ENCODE results near the gene BTBD17. TPM values are rescaled to one million over a fixed set of nuclear protein-coding genes. Genes with fewer than 3 reads are reported as not detected.

Gene BTBD17
- total and polyA plus RNA-seq, 2 of the 8 experiments (the other 6 are each of a cell fraction or from before 2014, with no cell fraction given), result 7.0 to 14.8 TPM

DNA sequence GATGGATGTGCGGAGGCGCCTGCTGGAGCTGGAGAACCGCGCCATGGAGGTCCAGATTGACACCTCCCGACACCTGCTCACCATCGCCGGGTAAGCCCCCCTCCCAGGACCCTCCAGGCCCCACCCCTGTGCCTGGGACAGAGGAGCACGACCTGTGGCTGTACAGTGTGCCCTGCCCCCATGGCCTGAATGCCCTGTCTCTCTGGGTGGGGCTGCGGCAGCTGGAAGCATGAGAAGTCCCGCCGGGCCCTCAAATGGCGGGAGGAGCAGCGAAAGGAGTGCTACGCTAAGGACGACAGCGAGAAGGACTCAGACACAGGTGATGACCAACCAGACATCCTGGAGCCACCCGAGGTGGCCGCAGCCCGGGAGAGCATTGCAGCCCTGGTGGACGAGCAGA is 11.2 kb downstream of the BTBD17 start:
- H3K9ac ChIP-seq (replicated peaks in 1 of 4; ENCODE audit: extremely low read depth in 1 of 4, low read depth in 3 of 4, low read length in 3 of 4), result no peak overlapping the region
- H3K23ac ChIP-seq (ENCODE audit: insufficient read length), result no peak overlapping the region
- H2BK12ac ChIP-seq (ENCODE audit: low read depth, low read length), result no peak overlapping the region
- no peak overlapping the region for H3K18ac ChIP-seq (ENCODE audit: extremely low read depth, low read length)
- CTCF ChIA-PET (ENCODE audit: partially characterized antibody), result interaction anchor here (1.1 to 11.2 kb wide), 10 partner anchors 10 to 79 kb away, joined by 3 to 114 read pairs (median 10); partner anchors contain the start of genes BTBD17 and GPR142
- no peak overlapping the region for H2BK15ac ChIP-seq (ENCODE audit: low read length)
- H2AK5ac ChIP-seq (ENCODE audit: low read depth, low read length), result no peak overlapping the region
- WGBS, 2 experiments (ENCODE audit: extremely low coverage in 1 of 2, insufficient coverage in 1 of 2, insufficient read length in 1 of 2, insufficient replicate concordance in 2 of 2, low coverage in 1 of 2, low lambda C conversion rate in 2 of 2, missing lambda C conversion rate in 1 of 2), result 95% methylated on average over 17 of the region's 20 CpGs; no CpG with 5 or more reads in 1 of the 2 experiments
- H4K20me1 ChIP-seq (replicated peaks in 1 of 2; ENCODE audit: control insufficient read depth in 1 of 2, insufficient read depth in 2 of 2, low read length in 2 of 2), result peaks cover 0 to 3% of the 10 kb centered on the region in 2 experiments
- H3K79me2 ChIP-seq (ENCODE audit: control insufficient read depth in 1 of 2, insufficient read depth in 2 of 2, low read length in 2 of 2), result no peaks in the 10 kb centered on the region
- POLR2A ChIA-PET (ENCODE audit: partially characterized antibody), result no interaction called here
- H3K4me2 ChIP-seq (ENCODE audit: insufficient read depth in 1 of 2, low read depth in 2 of 2, low read length in 2 of 2), result no peak overlapping the region
- H3K4ac ChIP-seq (replicated peaks; ENCODE audit: insufficient read length, low read depth, low read length), result no peak overlapping the region
- H3K79me1 ChIP-seq (ENCODE audit: low read depth, low read length), result no peaks in the 10 kb centered on the region
- DNase-seq (ENCODE audit: low read depth in 1 of 2, low spot score in 2 of 2) (no peak), FAIRE-seq (no peak)
- H4K91ac ChIP-seq (replicated peaks; ENCODE audit: insufficient read length, low read length), result no peak overlapping the region
- no peak overlapping the region for H3K56ac ChIP-seq (replicated peaks; ENCODE audit: insufficient read length, low read depth, low read length)
- no peak overlapping the region for H2BK120ac ChIP-seq (replicated peaks; ENCODE audit: low read depth, low read length)
- H4K5ac ChIP-seq (ENCODE audit: insufficient read length, low read depth, low read length), result no peak overlapping the region
- H3K4me3 ChIP-seq (ENCODE audit: extremely low read depth in 1 of 4, insufficient read depth in 2 of 4, low read depth in 3 of 4, low read length in 4 of 4), result no peak overlapping the region
- peaks cover 2% of the 10 kb centered on the region; the same call in 1 of the 2 replicates for H3K23me2 ChIP-seq (ENCODE audit: low read depth, low read length)
- H3K27ac ChIP-seq (ENCODE audit: low read depth, low read length), result no peak overlapping the region
- H3K36me3 ChIP-seq (ENCODE audit: control insufficient read depth in 2 of 4, insufficient read depth in 4 of 4, low read length in 3 of 4), result no peaks in the 10 kb centered on the region
- H3K4me1 ChIP-seq (replicated peaks in 1 of 4; ENCODE audit: control insufficient read depth in 3 of 4, insufficient read depth in 4 of 4, low read length in 3 of 4), result peaks cover 0 to 8% (median 6%) of the 10 kb centered on the region in 4 experiments; a peak in 5 of 7 replicates
- TF ChIP-seq TBP (IDR thresholded peaks at IDR 0.05; ENCODE audit: low read depth, low read length) (no peak), GTF2F1 (IDR thresholded peaks at IDR 0.05; ENCODE audit: borderline replicate concordance, low read depth, low read length) (no peak), JUND (IDR thresholded peaks at IDR 0.05; ENCODE audit: low read length) (no peak), JUN (IDR thresholded peaks at IDR 0.05; ENCODE audit: low read depth, low read length) (no peak), BRCA1 (IDR thresholded peaks at IDR 0.05; ENCODE audit: low read depth, low read length) (no peak), SP2 (IDR thresholded peaks at IDR 0.05; ENCODE audit: low read length) (no peak), POU5F1 (IDR thresholded peaks at IDR 0.05; ENCODE audit: low read depth, low read length) (no peak), TEAD4 (IDR thresholded peaks at IDR 0.05; ENCODE audit: low read depth, low read length) (no peak), EP300 (IDR thresholded peaks at IDR 0.05; ENCODE audit: borderline replicate concordance in 1 of 2, low read depth in 2 of 2, low read length in 2 of 2) (no peak)
- TF ChIP-seq, protein P1, sequence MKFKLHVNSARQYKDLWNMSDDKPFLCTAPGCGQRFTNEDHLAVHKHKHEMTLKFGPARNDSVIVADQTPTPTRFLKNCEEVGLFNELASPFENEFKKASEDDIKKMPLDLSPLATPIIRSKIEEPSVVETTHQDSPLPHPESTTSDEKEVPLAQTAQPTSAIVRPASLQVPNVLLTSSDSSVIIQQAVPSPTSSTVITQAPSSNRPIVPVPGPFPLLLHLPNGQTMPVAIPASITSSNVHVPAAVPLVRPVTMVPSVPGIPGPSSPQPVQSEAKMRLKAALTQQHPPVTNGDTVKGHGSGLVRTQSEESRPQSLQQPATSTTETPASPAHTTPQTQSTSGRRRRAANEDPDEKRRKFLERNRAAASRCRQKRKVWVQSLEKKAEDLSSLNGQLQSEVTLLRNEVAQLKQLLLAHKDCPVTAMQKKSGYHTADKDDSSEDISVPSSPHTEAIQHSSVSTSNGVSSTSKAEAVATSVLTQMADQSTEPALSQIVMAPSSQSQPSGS (IDR thresholded peaks at IDR 0.05; ENCODE audit: low read length), result no peak
- peaks cover 16 to 49% (median 34%) of the 10 kb centered on the region in 4 experiments for H3K27me3 ChIP-seq (replicated peaks in 1 of 4; ENCODE audit: control insufficient read depth in 3 of 4, extremely low read depth in 1 of 4, insufficient read depth in 3 of 4, low read length in 3 of 4)
- no peak overlapping the region for H3K14ac ChIP-seq (ENCODE audit: insufficient read length)
- H2AFZ ChIP-seq (ENCODE audit: low read length), result no peak overlapping the region
- no peak overlapping the region for H2BK5ac ChIP-seq (ENCODE audit: low read depth, low read length)
- H3K9me3 ChIP-seq (ENCODE audit: insufficient read depth in 2 of 2, low read depth in 1 of 2, low read length in 1 of 2), result no peaks in the 10 kb centered on the region
- no peak overlapping the region for H4K8ac ChIP-seq (ENCODE audit: extremely low read depth, insufficient read depth, low read length)
- no peak overlapping the region for H2BK20ac ChIP-seq (ENCODE audit: low read length)
